GM20000 (cell line): ENCODE data around the gene SLC4A1AP.
"Not testable (repeated sequence)": the region's sequence is repeated elsewhere in the genome, so short reads cannot be mapped to it uniquely, and the experiment has no call there.

Experiments
- DNase-seq: peaks from one replicate; pipeline ENCODE4 v3.0.0; 2012; ENCODE audit warnings: low spot score
- CTCF ChIP-seq: IDR thresholded peaks from 2 replicates; pipeline ENCODE4 v1.5.1; 2012; ENCODE audit warnings: mild to moderate bottlenecking, control low read depth; ENCODE audit errors: extremely low read depth, missing control alignments

The SLC4A1AP gene

GRCh38 chr2:27672723-27673486 is 9.2 kb downstream of the SLC4A1AP start:
- no peak for TF ChIP-seq CTCF
- no peak for DNase-seq

GRCh38 chr2:27680571-27680970 is 16.9 kb downstream of the SLC4A1AP start:
- no peak for TF ChIP-seq CTCF
- no peak for DNase-seq

GRCh38 chr2:27681841-27682240 is 18.2 kb downstream of the SLC4A1AP start:
- no peak for DNase-seq
- TF ChIP-seq CTCF: no peak

- not testable (repeated sequence) for DNase-seq
Observed at GRCh38 chr2:27682334-27682771, 18.7 kb downstream of the SLC4A1AP start.

GRCh38 chr2:27683390-27684071 is 19.8 kb downstream of the SLC4A1AP start:
- peak; percentile 96 for TF ChIP-seq CTCF
- DNase-seq: peak; percentile 75

- DNase-seq: not testable (repeated sequence)
Observed at GRCh38 chr2:27685006-27685405, 21.3 kb downstream of the SLC4A1AP start.

- no peak for TF ChIP-seq CTCF
- DNase-seq: no peak
Observed at GRCh38 chr2:27685577-27685976, 21.9 kb downstream of the SLC4A1AP start.

GRCh38 chr2:27687232-27687631 is 23.5 kb downstream of the SLC4A1AP start:
- TF ChIP-seq CTCF: no peak
- no peak for DNase-seq
